ENCODE data around the gene ZKSCAN3. TPM values are rescaled to one million over a fixed set of nuclear protein-coding genes. Genes with fewer than 3 reads are reported as not detected.

ZKSCAN3 gene
- total and polyA plus RNA-seq, 2 of the 8 experiments (the other 6 are each of a cell fraction or from before 2014, with no cell fraction given): 2.7 to 9.8 TPM

DNA sequence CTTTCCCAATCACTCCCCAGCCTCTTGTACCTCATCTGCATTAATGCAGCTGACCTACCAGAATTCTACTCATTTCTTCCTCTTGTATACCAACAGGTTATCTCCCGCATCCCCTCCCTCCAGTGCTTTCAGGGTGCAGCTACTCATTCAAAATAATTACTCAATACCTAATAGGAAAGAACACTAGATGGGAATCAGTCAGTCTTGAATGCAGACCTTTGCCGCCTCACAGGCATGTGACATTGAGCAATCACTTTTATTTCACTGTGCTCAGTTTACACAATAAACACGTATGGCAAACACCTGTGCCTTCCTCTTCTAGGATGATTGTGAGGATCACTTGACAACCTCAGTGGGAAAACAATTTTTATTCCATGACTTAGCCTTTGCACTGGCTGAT is 27.1 kb upstream of the ZKSCAN3 start (continued):
- TF ChIP-seq, protein P1, sequence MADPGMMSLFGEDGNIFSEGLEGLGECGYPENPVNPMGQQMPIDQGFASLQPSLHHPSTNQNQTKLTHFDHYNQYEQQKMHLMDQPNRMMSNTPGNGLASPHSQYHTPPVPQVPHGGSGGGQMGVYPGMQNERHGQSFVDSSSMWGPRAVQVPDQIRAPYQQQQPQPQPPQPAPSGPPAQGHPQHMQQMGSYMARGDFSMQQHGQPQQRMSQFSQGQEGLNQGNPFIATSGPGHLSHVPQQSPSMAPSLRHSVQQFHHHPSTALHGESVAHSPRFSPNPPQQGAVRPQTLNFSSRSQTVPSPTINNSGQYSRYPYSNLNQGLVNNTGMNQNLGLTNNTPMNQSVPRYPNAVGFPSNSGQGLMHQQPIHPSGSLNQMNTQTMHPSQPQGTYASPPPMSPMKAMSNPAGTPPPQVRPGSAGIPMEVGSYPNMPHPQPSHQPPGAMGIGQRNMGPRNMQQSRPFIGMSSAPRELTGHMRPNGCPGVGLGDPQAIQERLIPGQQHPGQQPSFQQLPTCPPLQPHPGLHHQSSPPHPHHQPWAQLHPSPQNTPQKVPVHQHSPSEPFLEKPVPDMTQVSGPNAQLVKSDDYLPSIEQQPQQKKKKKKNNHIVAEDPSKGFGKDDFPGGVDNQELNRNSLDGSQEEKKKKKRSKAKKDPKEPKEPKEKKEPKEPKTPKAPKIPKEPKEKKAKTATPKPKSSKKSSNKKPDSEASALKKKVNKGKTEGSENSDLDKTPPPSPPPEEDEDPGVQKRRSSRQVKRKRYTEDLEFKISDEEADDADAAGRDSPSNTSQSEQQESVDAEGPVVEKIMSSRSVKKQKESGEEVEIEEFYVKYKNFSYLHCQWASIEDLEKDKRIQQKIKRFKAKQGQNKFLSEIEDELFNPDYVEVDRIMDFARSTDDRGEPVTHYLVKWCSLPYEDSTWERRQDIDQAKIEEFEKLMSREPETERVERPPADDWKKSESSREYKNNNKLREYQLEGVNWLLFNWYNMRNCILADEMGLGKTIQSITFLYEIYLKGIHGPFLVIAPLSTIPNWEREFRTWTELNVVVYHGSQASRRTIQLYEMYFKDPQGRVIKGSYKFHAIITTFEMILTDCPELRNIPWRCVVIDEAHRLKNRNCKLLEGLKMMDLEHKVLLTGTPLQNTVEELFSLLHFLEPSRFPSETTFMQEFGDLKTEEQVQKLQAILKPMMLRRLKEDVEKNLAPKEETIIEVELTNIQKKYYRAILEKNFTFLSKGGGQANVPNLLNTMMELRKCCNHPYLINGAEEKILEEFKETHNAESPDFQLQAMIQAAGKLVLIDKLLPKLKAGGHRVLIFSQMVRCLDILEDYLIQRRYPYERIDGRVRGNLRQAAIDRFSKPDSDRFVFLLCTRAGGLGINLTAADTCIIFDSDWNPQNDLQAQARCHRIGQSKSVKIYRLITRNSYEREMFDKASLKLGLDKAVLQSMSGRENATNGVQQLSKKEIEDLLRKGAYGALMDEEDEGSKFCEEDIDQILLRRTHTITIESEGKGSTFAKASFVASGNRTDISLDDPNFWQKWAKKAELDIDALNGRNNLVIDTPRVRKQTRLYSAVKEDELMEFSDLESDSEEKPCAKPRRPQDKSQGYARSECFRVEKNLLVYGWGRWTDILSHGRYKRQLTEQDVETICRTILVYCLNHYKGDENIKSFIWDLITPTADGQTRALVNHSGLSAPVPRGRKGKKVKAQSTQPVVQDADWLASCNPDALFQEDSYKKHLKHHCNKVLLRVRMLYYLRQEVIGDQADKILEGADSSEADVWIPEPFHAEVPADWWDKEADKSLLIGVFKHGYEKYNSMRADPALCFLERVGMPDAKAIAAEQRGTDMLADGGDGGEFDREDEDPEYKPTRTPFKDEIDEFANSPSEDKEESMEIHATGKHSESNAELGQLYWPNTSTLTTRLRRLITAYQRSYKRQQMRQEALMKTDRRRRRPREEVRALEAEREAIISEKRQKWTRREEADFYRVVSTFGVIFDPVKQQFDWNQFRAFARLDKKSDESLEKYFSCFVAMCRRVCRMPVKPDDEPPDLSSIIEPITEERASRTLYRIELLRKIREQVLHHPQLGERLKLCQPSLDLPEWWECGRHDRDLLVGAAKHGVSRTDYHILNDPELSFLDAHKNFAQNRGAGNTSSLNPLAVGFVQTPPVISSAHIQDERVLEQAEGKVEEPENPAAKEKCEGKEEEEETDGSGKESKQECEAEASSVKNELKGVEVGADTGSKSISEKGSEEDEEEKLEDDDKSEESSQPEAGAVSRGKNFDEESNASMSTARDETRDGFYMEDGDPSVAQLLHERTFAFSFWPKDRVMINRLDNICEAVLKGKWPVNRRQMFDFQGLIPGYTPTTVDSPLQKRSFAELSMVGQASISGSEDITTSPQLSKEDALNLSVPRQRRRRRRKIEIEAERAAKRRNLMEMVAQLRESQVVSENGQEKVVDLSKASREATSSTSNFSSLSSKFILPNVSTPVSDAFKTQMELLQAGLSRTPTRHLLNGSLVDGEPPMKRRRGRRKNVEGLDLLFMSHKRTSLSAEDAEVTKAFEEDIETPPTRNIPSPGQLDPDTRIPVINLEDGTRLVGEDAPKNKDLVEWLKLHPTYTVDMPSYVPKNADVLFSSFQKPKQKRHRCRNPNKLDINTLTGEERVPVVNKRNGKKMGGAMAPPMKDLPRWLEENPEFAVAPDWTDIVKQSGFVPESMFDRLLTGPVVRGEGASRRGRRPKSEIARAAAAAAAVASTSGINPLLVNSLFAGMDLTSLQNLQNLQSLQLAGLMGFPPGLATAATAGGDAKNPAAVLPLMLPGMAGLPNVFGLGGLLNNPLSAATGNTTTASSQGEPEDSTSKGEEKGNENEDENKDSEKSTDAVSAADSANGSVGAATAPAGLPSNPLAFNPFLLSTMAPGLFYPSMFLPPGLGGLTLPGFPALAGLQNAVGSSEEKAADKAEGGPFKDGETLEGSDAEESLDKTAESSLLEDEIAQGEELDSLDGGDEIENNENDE (IDR thresholded peaks at IDR 0.05; ENCODE audit: insufficient replicate concordance, low read length): no peak
- no peak for TF ChIP-seq ASH2L (IDR thresholded peaks at IDR 0.05; ENCODE audit: low read length)

Data from H1 (cell line).